K562 (cell line): ENCODE data around the gene YIPF4. TPM values are rescaled to one million over a fixed set of nuclear protein-coding genes. Genes with fewer than 3 reads are reported as not detected.

Experiments used
- HDAC8 ChIP-seq: fragments of 450-650 bp; IDR thresholded peaks from 2 replicates; pipeline ENCODE4 v1.6.1; 2016; ENCODE audit warnings: mild to moderate bottlenecking, missing genetic modification characterization, moderate library complexity, missing compliant biosample characterization
- NR2C1 ChIP-seq, 2 experiments: fragments of 450-650 bp; IDR thresholded peaks; 2 replicates each; pipeline ENCODE4 v1.6.1; 2017; ENCODE audit warnings: mild to moderate bottlenecking in 2 of 2, antibody characterized with exemption in 1 of 2, inconsistent platforms in 1 of 2, missing compliant biosample characterization in 1 of 2, missing genetic modification characterization in 1 of 2
- RNF219 ChIP-seq: fragments of 250-450 bp; sonication (Bioruptor Pico); IDR thresholded peaks from 2 replicates; pipeline ENCODE4 v1.5.0; 2022; ENCODE audit warnings: mild to moderate bottlenecking
- ZNF592 ChIP-seq: fragments of 450-650 bp; IDR thresholded peaks from 2 replicates; pipeline ENCODE4 v1.6.1; 2017; ENCODE audit warnings: antibody characterized with exemption, mild to moderate bottlenecking
- polyA plus RNA-seq, 8 experiments: library from polyadenylated mRNA; depleted of rRNA in 4 of 8; stranded (reverse) in 5 of 8; unstranded in 3 of 8; fragments of >200 nt; fragmentation: Nextera tagmentation in 2 of 8; fragmentation: Illumina TruSeq in 1 of 8; extraction: Ambion mirVana in 2 of 8; extraction: Trizol in 1 of 8; gene quantifications; 2 replicates each; pipeline versions ENCODE4 v1.2.1 to v1.2.3, GENCODE V29; 2011 to 2014; ENCODE audit warnings: inconsistent platforms in 1 of 8, missing spikeins in 1 of 8
- total RNA-seq, 7 experiments: library from RNA; depleted of rRNA in 6 of 7; stranded (reverse); fragments of >200 nt in 6 of 7; fragmentation: Illumina TruSeq in 2 of 7; extraction: Trizol in 2 of 7; gene quantifications; 2 replicates each; pipeline versions ENCODE4 v1.2.1 to v1.2.3, GENCODE V29; 2011 to 2021; ENCODE audit warnings: low replicate concordance in 1 of 7

YIPF4 gene
- total and polyA plus RNA-seq, 9 of the 15 experiments (the other 6 are each of a cell fraction or from before 2014, with no cell fraction given): 4.9 to 46.9 (median 17.5) TPM

DNA sequence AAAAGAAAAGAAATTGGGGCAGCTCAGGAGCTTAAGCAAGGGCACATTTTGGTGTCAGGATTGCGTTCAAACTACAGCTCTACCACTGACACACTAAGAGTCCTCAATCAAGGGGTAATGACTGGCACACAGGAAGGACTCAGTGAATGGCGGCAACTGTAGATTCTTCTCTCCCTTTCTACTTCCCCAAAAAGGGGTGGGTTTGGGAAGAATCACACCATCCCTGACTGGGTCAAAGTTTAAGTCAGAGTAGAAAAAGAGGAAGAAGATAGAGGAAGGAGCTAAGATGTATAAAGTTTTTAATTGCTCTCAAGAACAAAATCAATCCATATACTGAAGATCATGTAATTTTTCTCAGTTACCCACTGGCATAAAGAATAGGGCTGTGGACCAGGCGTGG is 15.6 kb upstream of the YIPF4 start (continued):
- TF ChIP-seq ZNF592 (no peak), RNF219 (CRISPR knock-in tag) (no peak), NR2C1 (IDR thresholded peaks at IDR 0.05) (peak; percentile 80), NR2C1 (tag; IDR thresholded peaks at IDR 0.05) (peak; percentile 64), HDAC8 (no peak)
